Endometrial microvascular endothelial cells (primary cell): ENCODE measurements around the gene UTP4. TPM values are rescaled to one million over a fixed set of nuclear protein-coding genes. Genes with fewer than 3 reads are reported as not detected.

Experiments used
- in situ Hi-C: cut with HindIII; loops from 2 replicates; pipeline ENCODE4 v1.10.0; 2017; ENCODE audit warnings: low sequenced_read_pairs, low pct_unique_long_range_greater_than_20kb; ENCODE audit errors: inconsistent ontology term
- total RNA-seq: library from RNA; depleted of rRNA; stranded (reverse); fragments of >200 nt; gene quantifications from one replicate; pipeline ENCODE4 v1.2.3, GENCODE V29; 2015; ENCODE audit errors: inconsistent ontology term

The UTP4 gene
- total RNA-seq, 1 donor from 2014 or later, result 42.6 TPM

- in situ Hi-C loops, result no loop called here
Observed at GRCh38 chr16:69160192-69160591, 27.7 kb downstream of the UTP4 start.

- in situ Hi-C loops, result no loop called here
Observed at GRCh38 chr16:69165584-69165983, 33.1 kb downstream of the UTP4 start.

- in situ Hi-C loops, result no loop called here
Observed at GRCh38 chr16:69166221-69166833, 33.9 kb downstream of the UTP4 start.

- in situ Hi-C loops, result no loop called here
Observed at GRCh38 chr16:69166946-69167930, 34.8 kb downstream of the UTP4 start.

GRCh38 chr16:69169051-69169450, 36.6 kb downstream of the UTP4 start:
- in situ Hi-C loops, result no loop called here

DNA sequence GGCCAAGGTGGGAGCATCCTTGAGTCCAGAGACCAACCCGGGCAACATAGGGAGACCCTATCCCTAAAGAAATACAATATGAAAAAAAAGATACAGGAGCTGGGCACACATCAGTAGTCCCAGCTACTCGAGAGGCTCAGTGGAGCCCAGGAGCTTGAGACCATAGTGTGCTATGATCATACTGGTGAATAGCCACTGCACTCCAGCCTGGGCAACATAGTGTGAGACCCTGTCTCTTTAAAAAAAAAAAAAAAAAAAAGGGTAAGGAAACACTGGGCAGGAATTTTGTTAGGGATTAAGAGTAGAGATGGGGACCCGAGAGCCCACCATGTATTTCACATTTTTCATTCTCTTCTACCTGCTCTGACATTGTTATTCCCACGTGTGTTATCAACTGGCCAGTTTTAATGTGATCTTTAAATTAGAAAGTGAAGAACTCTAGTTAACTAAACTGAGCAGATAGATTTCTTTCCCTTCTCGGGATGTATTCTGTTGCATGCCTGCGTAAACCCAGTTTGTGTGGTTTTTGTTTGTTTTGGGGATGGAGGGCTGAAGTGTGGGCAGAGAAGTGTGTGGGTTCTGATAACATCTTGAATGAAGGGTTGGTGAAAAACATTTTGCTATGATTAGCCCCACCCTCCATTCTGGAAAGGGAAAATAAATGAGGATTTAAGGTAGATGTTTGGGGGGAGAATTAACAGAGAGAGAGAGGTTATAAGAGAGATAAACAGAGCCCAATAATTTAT, 37.3 kb downstream of the UTP4 start:
- in situ Hi-C loops, result no loop called here

- in situ Hi-C loops, result no loop called here
Observed at GRCh38 chr16:69171325-69172084, 39.1 kb downstream of the UTP4 start.

GRCh38 chr16:69176033-69176800, 43.8 kb downstream of the UTP4 start:
- in situ Hi-C loops, result no loop called here

GRCh38 chr16:69179328-69180010, 47.0 kb downstream of the UTP4 start:
- in situ Hi-C loops, result no loop called here

- in situ Hi-C loops, result no loop called here
Observed at GRCh38 chr16:69180011-69180338, 47.5 kb downstream of the UTP4 start.

GRCh38 chr16:69182730-69183416, 50.4 kb downstream of the UTP4 start:
- in situ Hi-C loops, result no loop called here

DNA sequence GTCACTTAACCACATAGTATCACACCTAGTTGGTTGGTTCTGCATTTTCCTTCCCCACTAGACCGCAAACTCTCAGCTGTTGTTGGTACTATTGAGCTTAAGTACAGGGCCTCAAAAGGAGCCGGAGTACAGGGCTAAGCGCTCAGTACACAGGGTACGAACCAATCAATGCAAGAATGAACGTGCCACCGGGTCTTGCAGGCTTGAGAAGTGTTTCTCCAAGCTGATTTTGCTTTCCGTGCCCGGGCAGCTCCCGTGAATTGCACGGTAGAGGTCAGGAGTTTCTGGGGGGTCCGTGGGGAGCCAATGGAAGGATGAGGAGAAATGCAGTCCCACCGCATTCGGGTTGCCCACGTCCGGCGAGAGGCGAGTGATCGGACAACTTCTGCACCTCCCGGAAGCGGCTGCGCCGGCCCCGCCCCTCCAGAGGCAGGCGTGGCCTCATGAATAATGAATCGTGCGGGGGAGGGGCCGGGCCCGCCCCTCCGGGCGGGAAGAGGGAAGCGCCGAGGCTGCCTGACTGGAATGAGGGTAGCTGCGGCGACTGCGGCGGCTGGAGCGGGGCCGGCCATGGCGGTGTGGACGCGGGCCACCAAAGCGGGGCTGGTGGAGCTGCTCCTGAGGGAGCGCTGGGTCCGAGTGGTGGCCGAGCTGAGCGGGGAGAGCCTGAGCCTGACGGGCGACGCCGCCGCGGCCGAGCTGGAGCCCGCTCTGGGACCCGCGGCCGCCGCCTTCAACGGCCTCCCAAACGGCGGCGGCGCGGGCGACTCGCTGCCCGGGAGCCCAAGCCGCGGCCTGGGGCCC, 54.4 kb downstream of the UTP4 start, which contains the start of gene SNTB2:
Gene SNTB2 (plus strand): TSS at position 523 of the 804 bp plus-strand sequence. CDS start 3 bp downstream, at position 526.
- in situ Hi-C loops, result no loop called here

- in situ Hi-C loops, result no loop called here
Observed at GRCh38 chr16:69187446-69188235, 55.2 kb downstream of the UTP4 start.

GRCh38 chr16:69188236-69188549, 55.7 kb downstream of the UTP4 start:
- in situ Hi-C loops, result no loop called here

DNA sequence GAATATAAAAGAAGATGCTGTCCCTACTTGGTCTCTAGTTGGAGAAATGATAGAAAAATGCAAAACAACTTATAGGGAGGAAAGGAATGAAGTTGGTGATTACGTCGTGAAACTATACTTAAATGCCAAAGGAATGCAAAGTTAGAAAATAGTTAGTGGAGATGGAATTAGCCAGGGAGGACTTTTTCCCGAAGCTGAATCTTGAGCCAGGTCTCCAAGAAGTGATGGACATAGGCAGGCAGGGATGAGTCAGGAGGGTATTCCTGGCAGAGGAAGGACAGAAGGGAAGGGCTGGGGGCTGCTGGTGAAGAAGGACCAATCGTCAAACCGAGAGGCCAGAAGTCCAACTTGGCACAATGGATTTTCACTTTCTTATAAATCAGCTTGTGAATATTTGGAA, 56.3 kb downstream of the UTP4 start:
- in situ Hi-C loops, result no loop called here
